Endothelial cell (in vitro differentiated cells): ENCODE results near the gene CMIP. TPM values are rescaled to one million over a fixed set of nuclear protein-coding genes. Genes with fewer than 3 reads are reported as not detected.

Source experiments
- DNase-seq: peaks from one replicate; pipeline ENCODE4 v3.0.0; 2021; ENCODE audit warnings: low spot score
- H3K27ac Mint-ChIP-seq: one replicate; pipeline ENCODE4 v1.8.0; 2021; ENCODE audit warnings: mixed read lengths, inconsistent platforms; ENCODE audit not compliant: unreplicated experiment
- H3K27me3 Mint-ChIP-seq: one replicate; pipeline ENCODE4 v1.8.0; 2021; ENCODE audit warnings: mild to moderate bottlenecking, moderate library complexity, mixed read lengths, inconsistent platforms; ENCODE audit not compliant: unreplicated experiment
- H3K36me3 Mint-ChIP-seq: one replicate; pipeline ENCODE4 v1.8.0; 2021; ENCODE audit warnings: mild to moderate bottlenecking, low read depth, mixed read lengths, inconsistent platforms; ENCODE audit not compliant: unreplicated experiment
- H3K4me1 Mint-ChIP-seq: one replicate; pipeline ENCODE4 v1.8.0; 2021; ENCODE audit warnings: mild to moderate bottlenecking, mixed read lengths, inconsistent platforms; ENCODE audit not compliant: unreplicated experiment
- H3K4me3 Mint-ChIP-seq: one replicate; pipeline ENCODE4 v1.8.0; 2021; ENCODE audit warnings: mild to moderate bottlenecking, mixed read lengths, inconsistent platforms; ENCODE audit not compliant: unreplicated experiment
- H3K9me3 Mint-ChIP-seq: one replicate; pipeline ENCODE4 v1.8.0; 2021; ENCODE audit warnings: mixed read lengths, inconsistent platforms; ENCODE audit not compliant: unreplicated experiment
- CTCF ChIP-seq: fragments of 200-600 bp; sonication (generic); IDR thresholded peaks from one replicate; pipeline ENCODE4 v1.5.0; 2021; ENCODE audit warnings: antibody characterized with exemption; ENCODE audit not compliant: unreplicated experiment
- total RNA-seq: library from RNA; stranded (reverse); fragmentation: NEBNext Ultra II Directional; extraction: Animal tissue kit (Norgen Biotek cat#: 25700); gene quantifications from one replicate; pipeline ENCODE4 v1.2.1, GENCODE V29; 2021; ENCODE audit not compliant: unreplicated experiment

CMIP gene
- total RNA-seq, 1 donor from 2014 or later = 98.9 TPM

GRCh38 chr16:81431554-81432353 lies 12.9 kb upstream of the CMIP start:
- no peak for TF ChIP-seq CTCF
- Mint-ChIP-seq H3K27me3 (peaks cover 10% of the 10 kb centered on the region), H3K9me3 (no peaks in the 10 kb centered on the region), H3K4me1 (no peaks in the 10 kb centered on the region), H3K4me3 (no peak overlapping the region), H3K27ac (no peak overlapping the region), H3K36me3 (no peaks in the 10 kb centered on the region)
- no peak for DNase-seq

DNA sequence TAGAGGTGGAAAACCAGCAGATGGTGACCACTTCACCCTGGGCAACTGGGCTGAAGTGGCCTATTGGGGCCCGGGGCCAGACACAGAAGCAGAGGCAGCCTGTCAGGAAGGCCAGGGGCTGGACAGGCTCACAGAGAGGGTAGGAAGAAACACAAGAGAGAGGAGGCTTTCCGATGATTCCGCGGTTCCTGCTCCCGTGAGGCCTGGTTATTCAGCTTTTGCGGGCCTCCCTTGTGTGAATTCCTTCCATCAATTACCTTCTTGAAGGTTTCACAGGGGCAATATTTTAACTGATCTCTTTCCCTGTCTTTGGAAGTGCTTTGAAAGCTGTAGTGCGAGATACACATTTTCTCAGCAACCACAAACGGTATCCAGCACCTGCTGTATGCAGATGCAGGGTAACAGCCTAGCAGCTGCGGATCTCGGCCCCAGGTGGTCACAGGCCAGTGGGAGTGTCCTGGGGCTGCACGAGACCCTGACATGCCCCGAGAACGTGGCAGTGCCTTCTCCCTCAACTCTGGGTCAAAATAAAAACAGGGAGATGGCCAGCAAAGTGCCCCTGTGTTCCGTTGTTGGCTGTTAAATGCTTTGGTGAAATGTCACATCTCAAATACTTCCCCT lies 11.6 kb upstream of the CMIP start:
- Mint-ChIP-seq H3K36me3 (no peaks in the 10 kb centered on the region), H3K27ac (no peak overlapping the region), H3K27me3 (peaks cover 7% of the 10 kb centered on the region), H3K4me3 (no peak overlapping the region), H3K4me1 (no peaks in the 10 kb centered on the region), H3K9me3 (no peaks in the 10 kb centered on the region)
- no peak for DNase-seq
- TF ChIP-seq CTCF = no peak

- Mint-ChIP-seq H3K27ac (no peak overlapping the region), H3K9me3 (no peaks in the 10 kb centered on the region), H3K36me3 (no peaks in the 10 kb centered on the region), H3K4me1 (no peaks in the 10 kb centered on the region), H3K4me3 (no peak overlapping the region), H3K27me3 (peaks cover 6% of the 10 kb centered on the region)
- DNase-seq = no peak
- no peak for TF ChIP-seq CTCF
Measured at GRCh38 chr16:81435103-81435502, 9.5 kb upstream of the CMIP start.

DNA sequence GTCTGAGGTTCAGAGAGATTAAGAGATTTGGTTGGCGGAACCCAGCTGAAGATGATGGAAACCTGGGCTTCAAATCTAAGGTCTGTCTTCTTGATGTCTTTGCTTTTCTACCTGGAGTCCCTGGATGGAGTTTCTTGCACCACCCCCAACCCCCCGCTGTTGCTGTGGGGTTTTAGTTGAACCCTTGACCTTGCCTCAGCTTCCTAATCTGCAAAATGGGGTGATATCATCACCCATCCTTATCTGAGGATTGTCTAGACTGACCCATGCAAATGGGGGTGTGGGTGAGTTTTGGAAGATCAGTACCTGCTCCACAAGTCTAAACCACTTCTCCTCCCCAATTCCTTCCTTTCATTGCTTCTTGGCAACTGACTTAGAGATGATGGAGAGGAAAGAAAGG lies 9.0 kb upstream of the CMIP start:
- H3K4me3 Mint-ChIP-seq = no peak overlapping the region
- H3K27ac Mint-ChIP-seq = no peak overlapping the region
- no peaks in the 10 kb centered on the region for H3K36me3 Mint-ChIP-seq
- H3K27me3 Mint-ChIP-seq = peaks cover 6% of the 10 kb centered on the region
- H3K4me1 Mint-ChIP-seq = no peaks in the 10 kb centered on the region
- TF ChIP-seq CTCF = no peak
- no peak for DNase-seq
- no peaks in the 10 kb centered on the region for H3K9me3 Mint-ChIP-seq

GRCh38 chr16:81436386-81436785 lies 8.2 kb upstream of the CMIP start:
- no peaks in the 10 kb centered on the region for H3K9me3 Mint-ChIP-seq
- H3K27me3 Mint-ChIP-seq = peaks cover 10% of the 10 kb centered on the region
- H3K4me1 Mint-ChIP-seq = no peaks in the 10 kb centered on the region
- H3K4me3 Mint-ChIP-seq = no peak overlapping the region
- TF ChIP-seq CTCF = no peak
- no peaks in the 10 kb centered on the region for H3K36me3 Mint-ChIP-seq
- no peak overlapping the region for H3K27ac Mint-ChIP-seq
- DNase-seq = no peak
